GM13977 (cell line): Measurements from ENCODE around the gene ANXA10.
"Not testable (repeated sequence)": the region's sequence is repeated elsewhere in the genome, so short reads cannot be mapped to it uniquely, and the experiment has no call there.

ENCODE experiments used
- DNase-seq: peaks from one replicate; pipeline ENCODE4 v3.0.0; 2012; ENCODE audit warnings: low spot score
- in situ Hi-C: fragments of 300-500 bp; cut with MboI; formaldehyde crosslinking; loops from one replicate; pipeline ENCODE4 v1.12.0; 2022; ENCODE audit warnings: low sequenced_read_pairs, low pct_unique_long_range_greater_than_20kb, mixed read lengths, inconsistent platforms; ENCODE audit not compliant: unreplicated experiment
- TF ChIP-seq, protein P1 (sequence below): IDR thresholded peaks from 2 replicates; pipeline ENCODE4 v1.5.1; 2012; ENCODE audit warnings: mild to moderate bottlenecking, control low read depth; ENCODE audit not compliant: insufficient read depth; ENCODE audit errors: extremely low read depth, missing control alignments

Gene ANXA10

DNA sequence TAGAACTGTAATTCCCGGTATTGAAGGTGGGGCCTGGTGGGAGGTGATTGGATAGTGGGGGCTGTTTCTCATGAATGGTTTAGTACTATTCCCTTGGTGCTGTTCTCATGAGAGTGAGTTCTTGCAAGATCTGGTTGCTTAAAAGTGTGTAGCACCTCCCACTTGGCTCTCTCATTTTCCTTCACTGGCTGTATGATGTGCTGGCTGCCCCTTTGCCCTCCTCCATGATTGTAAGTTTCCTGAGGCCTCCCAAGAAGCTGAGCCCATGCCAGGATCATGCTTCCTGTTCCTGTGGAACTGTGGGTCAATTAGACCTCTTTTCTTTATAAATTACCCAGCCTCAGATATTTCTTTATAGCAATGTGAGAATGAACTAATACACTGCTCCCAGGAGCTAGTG lies 8.7 kb downstream of the ANXA10 start:
- in situ Hi-C loops, result no loop called here
- no peak for DNase-seq
- TF ChIP-seq, protein P1, sequence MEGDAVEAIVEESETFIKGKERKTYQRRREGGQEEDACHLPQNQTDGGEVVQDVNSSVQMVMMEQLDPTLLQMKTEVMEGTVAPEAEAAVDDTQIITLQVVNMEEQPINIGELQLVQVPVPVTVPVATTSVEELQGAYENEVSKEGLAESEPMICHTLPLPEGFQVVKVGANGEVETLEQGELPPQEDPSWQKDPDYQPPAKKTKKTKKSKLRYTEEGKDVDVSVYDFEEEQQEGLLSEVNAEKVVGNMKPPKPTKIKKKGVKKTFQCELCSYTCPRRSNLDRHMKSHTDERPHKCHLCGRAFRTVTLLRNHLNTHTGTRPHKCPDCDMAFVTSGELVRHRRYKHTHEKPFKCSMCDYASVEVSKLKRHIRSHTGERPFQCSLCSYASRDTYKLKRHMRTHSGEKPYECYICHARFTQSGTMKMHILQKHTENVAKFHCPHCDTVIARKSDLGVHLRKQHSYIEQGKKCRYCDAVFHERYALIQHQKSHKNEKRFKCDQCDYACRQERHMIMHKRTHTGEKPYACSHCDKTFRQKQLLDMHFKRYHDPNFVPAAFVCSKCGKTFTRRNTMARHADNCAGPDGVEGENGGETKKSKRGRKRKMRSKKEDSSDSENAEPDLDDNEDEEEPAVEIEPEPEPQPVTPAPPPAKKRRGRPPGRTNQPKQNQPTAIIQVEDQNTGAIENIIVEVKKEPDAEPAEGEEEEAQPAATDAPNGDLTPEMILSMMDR, result no peak

DNA sequence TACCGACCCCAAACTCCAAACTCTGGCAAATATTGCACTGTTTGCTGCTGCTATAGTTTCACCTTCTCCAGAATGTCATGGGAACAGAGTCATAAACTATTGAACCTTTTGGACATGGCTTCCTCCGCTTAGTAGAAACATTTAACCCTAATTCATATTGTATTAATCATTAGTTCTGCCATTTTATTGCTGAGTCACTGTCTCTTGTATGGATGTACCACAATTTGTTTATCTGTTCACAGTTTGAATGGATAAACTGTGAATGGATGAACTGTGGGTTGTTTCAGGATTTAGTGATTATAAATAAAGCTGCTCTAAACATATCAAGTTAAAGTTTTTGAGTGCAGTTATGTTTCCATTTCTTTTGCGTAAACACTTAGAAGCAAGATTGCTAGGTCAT lies 10.1 kb downstream of the ANXA10 start:
- TF ChIP-seq, protein P1, result no peak
- no peak for DNase-seq
- in situ Hi-C loops, result no loop called here

DNA sequence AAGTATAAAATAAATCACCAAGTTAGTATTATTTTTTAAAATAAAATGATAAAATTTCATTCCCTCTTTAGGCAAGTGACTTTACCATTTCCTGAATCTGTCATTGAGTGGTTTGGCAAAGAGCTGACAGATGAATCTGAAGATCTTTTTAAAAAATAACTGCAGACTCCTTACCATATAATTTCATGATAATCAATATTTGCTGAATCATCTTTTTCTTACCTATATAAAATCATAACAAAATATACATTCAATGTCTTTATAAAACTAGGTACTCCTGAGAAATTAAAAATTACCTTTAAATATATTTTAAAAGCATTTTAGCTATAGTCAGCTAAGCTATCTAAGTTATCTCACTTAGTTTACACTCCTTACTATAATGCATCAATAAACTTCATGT lies 17.2 kb downstream of the ANXA10 start:
- in situ Hi-C loops, result no loop called here
- TF ChIP-seq, protein P1, result no peak
- DNase-seq, result no peak

DNA sequence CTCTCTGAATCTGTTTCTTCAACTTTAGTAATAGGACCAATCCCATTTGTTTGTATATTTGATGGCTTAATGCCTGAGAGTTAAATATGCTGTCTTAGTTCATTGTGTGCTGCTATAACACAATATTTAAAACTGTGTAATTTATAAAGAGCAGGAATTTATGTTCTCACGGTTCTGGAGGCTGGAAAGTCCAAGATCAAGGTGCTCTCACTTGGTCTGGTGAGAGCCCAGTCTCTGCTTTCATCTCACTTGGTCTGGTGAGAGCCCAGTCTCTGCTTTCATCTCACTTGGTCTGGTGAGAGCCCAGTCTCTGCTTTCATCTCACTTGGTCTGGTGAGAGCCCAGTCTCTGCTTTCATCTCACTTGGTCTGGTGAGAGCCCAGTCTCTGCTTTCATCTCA lies 20.7 kb downstream of the ANXA10 start:
- DNase-seq, in situ Hi-C loops: not testable (repeated sequence)

DNA sequence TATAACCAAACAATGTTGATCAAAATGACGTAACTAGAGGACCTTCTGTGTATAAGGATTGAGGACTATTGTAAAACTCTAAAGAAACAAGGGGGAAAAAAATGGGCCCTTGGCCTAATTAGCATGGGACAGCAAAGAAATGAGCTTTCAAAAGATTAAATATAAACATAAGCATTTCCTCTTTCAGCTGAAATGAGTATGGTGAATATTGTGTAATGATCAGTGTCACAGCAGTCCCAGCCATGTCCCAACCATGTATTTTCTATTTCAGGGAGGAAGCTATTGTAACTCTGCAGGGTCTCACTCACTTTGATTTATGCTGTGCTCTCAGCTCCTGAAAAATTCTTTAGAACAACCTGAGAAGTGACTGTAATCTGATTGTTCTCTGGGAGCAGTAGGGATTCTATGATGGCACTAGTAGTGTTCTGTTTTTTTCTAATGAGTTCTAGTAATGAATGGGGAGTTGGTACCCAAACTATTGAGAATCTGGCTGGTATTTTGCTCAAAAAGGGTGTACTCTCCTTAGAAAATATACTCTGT lies 25.8 kb downstream of the ANXA10 start:
- in situ Hi-C loops, result no loop called here
- TF ChIP-seq, protein P1, result no peak
- DNase-seq, result no peak

DNA sequence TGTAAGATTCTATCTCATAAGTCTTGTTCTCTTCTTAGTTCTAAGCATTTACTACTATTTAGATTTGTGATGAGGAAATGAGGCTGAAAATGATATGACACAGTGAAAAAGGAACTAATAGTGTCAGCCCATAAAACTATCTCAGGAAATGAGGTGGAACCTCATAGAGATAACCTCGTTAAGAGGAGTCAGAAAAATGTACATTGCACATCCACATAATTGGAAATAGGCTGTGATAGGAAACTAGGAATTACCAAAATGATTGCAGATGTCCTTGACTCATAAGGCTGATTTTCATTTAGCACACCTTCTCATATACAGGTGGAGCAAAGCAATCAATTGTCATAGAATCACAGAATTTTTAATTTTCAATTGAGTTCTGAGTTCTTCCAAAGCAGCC lies 26.8 kb downstream of the ANXA10 start:
- no peak for DNase-seq
- TF ChIP-seq, protein P1, result no peak
- in situ Hi-C loops, result no loop called here

DNA sequence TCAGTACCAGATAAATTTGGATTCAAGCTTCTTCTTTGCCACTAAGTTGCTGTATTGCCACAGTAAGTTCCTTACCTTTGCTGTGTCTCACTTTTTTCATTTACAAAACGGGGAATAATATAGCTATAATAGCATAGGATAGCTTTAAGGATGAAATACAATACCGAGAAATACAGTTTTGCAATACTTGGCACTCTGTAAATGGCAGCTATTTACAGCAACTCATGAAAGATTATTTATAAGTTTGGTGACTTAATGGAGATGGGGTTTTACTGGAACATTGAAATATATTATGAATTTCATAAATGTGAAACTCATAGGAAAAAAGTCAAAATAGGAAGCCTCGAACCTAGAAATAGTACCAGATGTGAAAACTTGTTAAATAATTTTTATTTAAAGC lies 27.6 kb downstream of the ANXA10 start:
- no peak for DNase-seq
- TF ChIP-seq, protein P1, result no peak
- in situ Hi-C loops, result no loop called here
